Testis (tissue), 2 donors: ENCODE data around the gene TLCD2.

Experiments
- CTCF ChIP-seq, 3 experiments: fragments of 450-650 bp in 2 of 3; fragments of 200-600 bp in 1 of 3; sonication (generic) in 1 of 3; IDR thresholded peaks; one replicate each; pipeline ENCODE4 v1.5.1; 2016 to 2019; ENCODE audit warnings: antibody characterized with exemption in 3 of 3, mild to moderate bottlenecking in 2 of 3, moderate library complexity in 1 of 3
- POLR2A ChIP-seq: fragments of 450-650 bp; IDR thresholded peaks from one replicate; pipeline ENCODE4 v1.6.1; 2017; ENCODE audit warnings: antibody characterized with exemption, mild to moderate bottlenecking, moderate library complexity

GRCh38 chr17:1746975-1747543, 36.9 kb upstream of the TLCD2 start:
- TF ChIP-seq CTCF (IDR thresholded peaks at IDR 0.05) (peak in 1 of 3 experiments; percentile 21), POLR2A (no peak)
